MCF 10A (cell line): Measurements from ENCODE around the gene MRPS6. TPM values are rescaled to one million over a fixed set of nuclear protein-coding genes. Genes with fewer than 3 reads are reported as not detected.

ENCODE experiments used
- BruUV-seq: library from RNA; stranded (reverse); fragments of 400-500 nt; replicated peaks from 2 replicates; lab custom pipeline; 2021; lab: Mats Ljungman, UMichigan
- CTCF ChIA-PET: fragments of 300-600 bp; sonication (Branson Sonifier 250); formaldehyde crosslinking; extraction: SDS; loops from one replicate; lab custom pipeline; 2021; ENCODE audit warnings: antibody characterized with exemption, inconsistent platforms; lab: Yijun Ruan, JAX
- POLR2A ChIA-PET: fragments of 300-600, 350-650 bp; sonication (Branson Sonifier 250); formaldehyde crosslinking; extraction: SDS; loops from one replicate; lab custom pipeline; 2020; ENCODE audit warnings: antibody characterized with exemption, inconsistent platforms; lab: Yijun Ruan, JAX
- DNase-seq: peaks from one replicate; pipeline ENCODE4 v3.0.0-alpha.2; 2018; ENCODE audit not compliant: unreplicated experiment
- H3K27ac Mint-ChIP-seq: one replicate; pipeline ENCODE4 v1.8.0; 2022; ENCODE audit warnings: mild to moderate bottlenecking, low read depth, mixed read lengths; ENCODE audit not compliant: unreplicated experiment
- H3K27me3 Mint-ChIP-seq: one replicate; pipeline ENCODE4 v1.8.0; 2022; ENCODE audit warnings: mixed read lengths; ENCODE audit not compliant: insufficient read depth, unreplicated experiment
- H3K36me3 Mint-ChIP-seq: one replicate; pipeline ENCODE4 v1.8.0; 2022; ENCODE audit warnings: mild to moderate bottlenecking, moderate library complexity, mixed read lengths; ENCODE audit not compliant: insufficient read depth, unreplicated experiment
- H3K4me1 Mint-ChIP-seq: one replicate; pipeline ENCODE4 v1.8.0; 2022; ENCODE audit warnings: mixed read lengths; ENCODE audit not compliant: insufficient read depth, unreplicated experiment
- H3K4me3 Mint-ChIP-seq: one replicate; pipeline ENCODE4 v1.8.0; 2022; ENCODE audit warnings: mild to moderate bottlenecking, moderate library complexity, mixed read lengths; ENCODE audit not compliant: unreplicated experiment
- H3K9me3 Mint-ChIP-seq: one replicate; pipeline ENCODE4 v1.8.0; 2022; ENCODE audit warnings: mixed read lengths; ENCODE audit not compliant: unreplicated experiment
- CTCF ChIP-seq: fragments of 200-600 bp; IDR thresholded peaks from one replicate; pipeline ENCODE4 v1.8.0; 2022; ENCODE audit warnings: antibody characterized with exemption, mild to moderate bottlenecking; ENCODE audit not compliant: unreplicated experiment
- intact Hi-C: fragments of 100-400 bp; cut with micrococcal nuclease; formaldehyde crosslinking; loops from 2 replicates; pipeline ENCODE4 v1.14.1; 2022
- total RNA-seq: library from RNA; stranded (reverse); gene quantifications from 2 replicates; pipeline ENCODE4 v1.2.3, GENCODE V29; 2022

MRPS6 gene
- total RNA-seq, 1 experiment from 2014 or later: 86.0 TPM

- no peak for TF ChIP-seq CTCF
- Mint-ChIP-seq H3K36me3 (peaks cover 5% of the 10 kb centered on the region), H3K4me3 (no peak overlapping the region), H3K27me3 (no peaks in the 10 kb centered on the region), H3K27ac (no peak overlapping the region), H3K4me1 (peaks cover 43% of the 10 kb centered on the region), H3K9me3 (no peaks in the 10 kb centered on the region)
- intact Hi-C loops: no loop called here
- no TSS peak for BruUV-seq
- ChIA-PET CTCF (interaction anchor here (0.7 to 1.3 kb wide), 3 partner anchors 64 to 1686 kb away, joined by 3 to 4 read pairs (median 4); no protein-coding TSS in a partner anchor), POLR2A (interaction anchor here (1.0 to 2.5 kb wide), 7 partner anchors 9 to 87 kb away, joined by 3 to 15 read pairs (median 3); partner anchors contain the start of genes MRPS6 and SLC5A3)
- no peak for DNase-seq
Observed at GRCh38 chr21:34034369-34035014, 38.9 kb upstream of the MRPS6 start.

- Mint-ChIP-seq H3K36me3 (peaks cover 5% of the 10 kb centered on the region), H3K4me3 (no peak overlapping the region), H3K4me1 (peaks cover 38% of the 10 kb centered on the region), H3K9me3 (no peaks in the 10 kb centered on the region), H3K27ac (peak overlapping the region; percentile 1), H3K27me3 (no peaks in the 10 kb centered on the region)
- intact Hi-C loops: no loop called here
- POLR2A ChIA-PET: interaction anchor here (0.5 to 2.5 kb wide), 8 partner anchors 10 to 99 kb away, joined by 3 to 15 read pairs (median 3); partner anchors contain the start of genes MRPS6 and SLC5A3
- CTCF ChIA-PET: interaction anchor here (0.7 to 1.3 kb wide), 4 partner anchors 65 to 1687 kb away, joined by 3 to 7 read pairs (median 4); no protein-coding TSS in a partner anchor
- DNase-seq: peak; percentile 80
- no peak for TF ChIP-seq CTCF
- no TSS peak for BruUV-seq
Observed at GRCh38 chr21:34035619-34036354, 37.6 kb upstream of the MRPS6 start.

- Mint-ChIP-seq H3K4me3 (no peak overlapping the region), H3K36me3 (peaks cover 5% of the 10 kb centered on the region), H3K27ac (peak overlapping the region; percentile 72), H3K9me3 (no peaks in the 10 kb centered on the region), H3K4me1 (peaks cover 38% of the 10 kb centered on the region), H3K27me3 (no peaks in the 10 kb centered on the region)
- ChIA-PET CTCF (no interaction called here), POLR2A (interaction anchor here (0.6 to 1.0 kb wide), 4 partner anchors 33 to 91 kb away, joined by 3 read pairs; no protein-coding TSS in a partner anchor)
- DNase-seq: peak; percentile 57
- no TSS peak for BruUV-seq
- intact Hi-C loops: no loop called here
- TF ChIP-seq CTCF: no peak
Observed at GRCh38 chr21:34037009-34037795, 36.2 kb upstream of the MRPS6 start.
